Cardiac septum (tissue), 1 donor: ENCODE data around the gene PCAT6. TPM values are rescaled to one million over a fixed set of nuclear protein-coding genes. Genes with fewer than 3 reads are reported as not detected.
"Not testable (repeated sequence)": the region's sequence is repeated elsewhere in the genome, so short reads cannot be mapped to it uniquely, and the experiment has no call there.

Experiments used
- DNase-seq: peaks from one replicate; pipeline ENCODE4 v3.0.0-alpha.2; 2020; ENCODE audit warnings: low spot score
- intact Hi-C: fragments of 100-400 bp; cut with DNase I; formaldehyde crosslinking; loops from one replicate; pipeline ENCODE4 v1.14.0; 2022
- long read RNA-seq: library from polyadenylated mRNA; unstranded; transcript quantifications from one replicate; pipeline ENCODE4 v2.0.0, GENCODE V29; 2021
- total RNA-seq: library from RNA; stranded (reverse); fragmentation: NEBNext Ultra II Directional; extraction: Animal tissue kit (Norgen Biotek cat#: 25700); gene quantifications from one replicate; pipeline ENCODE4 v1.2.1, GENCODE V29; 2021
- donor health status: DM: no; HTN: no; CAD: no.

PCAT6 gene
- total RNA-seq = 1.7 TPM
- long read RNA-seq, partial matches to known transcripts = 0 of 2 reads
- long read RNA-seq, other reads (novel, unspliced or antisense) = 1 of 2 reads

DNA sequence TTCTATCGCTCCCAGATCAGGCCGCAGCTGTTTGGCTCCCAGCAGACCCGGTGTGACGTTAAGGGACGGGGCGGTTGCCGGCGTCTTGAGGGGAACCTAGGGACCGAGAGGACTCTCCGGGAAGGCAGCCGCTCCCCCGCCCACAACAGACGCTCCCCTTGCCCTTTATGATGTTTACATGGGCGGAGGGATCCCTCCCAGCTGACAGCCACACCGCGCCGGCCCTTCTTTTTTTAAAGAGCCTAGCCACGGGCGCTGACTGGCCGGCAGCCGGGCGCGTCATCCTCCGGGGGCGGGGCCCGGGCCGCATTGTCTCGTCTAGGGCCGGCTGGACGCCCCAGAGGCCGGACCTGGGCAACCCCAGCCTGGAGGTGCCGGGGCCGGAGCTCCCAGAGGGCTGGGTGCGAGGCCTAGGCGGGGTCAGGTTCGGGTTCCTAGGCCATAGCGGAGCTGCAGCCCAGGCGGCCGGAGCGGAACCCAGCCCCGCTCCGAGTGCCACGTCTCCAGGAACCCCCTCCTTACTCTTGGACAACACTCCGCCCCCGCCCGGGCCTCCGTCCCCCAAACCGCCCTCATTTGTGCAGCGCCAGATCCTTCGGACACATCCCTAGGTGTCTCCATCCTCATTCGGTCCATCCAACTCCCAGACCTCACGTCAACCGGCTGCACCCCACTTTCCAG is at the start of gene PCAT6:
TSS of gene PCAT6 (plus strand) at position 340 of the 681 bp plus-strand sequence.
- DNase-seq = peak; percentile 99
- intact Hi-C loops = loop anchor here (2.0 kb wide), 2 partner anchors 50 to 78 kb away; partner anchors contain the start of gene RABIF

DNA sequence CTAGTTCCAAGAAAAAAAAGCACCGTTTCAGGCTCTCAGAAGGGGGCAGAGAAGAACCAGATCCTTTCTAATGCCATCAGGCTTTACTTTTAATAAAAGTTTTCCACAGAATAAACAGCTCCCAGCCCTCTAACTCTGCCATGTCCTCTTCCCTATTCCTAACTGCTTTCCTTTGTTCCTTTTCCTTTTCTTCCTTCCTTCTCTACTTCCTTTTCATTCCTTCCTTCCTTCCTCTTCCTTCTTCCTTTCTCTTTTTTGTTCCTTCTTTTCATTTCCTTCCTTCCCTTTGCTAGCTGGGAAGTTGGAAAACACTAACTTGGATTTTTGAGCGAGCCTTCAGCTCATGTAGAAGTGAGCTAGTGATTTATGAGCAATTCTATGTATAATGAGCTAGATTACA is 48.7 kb upstream of the PCAT6 start:
- no peak for DNase-seq
- intact Hi-C loops = no loop called here

DNA sequence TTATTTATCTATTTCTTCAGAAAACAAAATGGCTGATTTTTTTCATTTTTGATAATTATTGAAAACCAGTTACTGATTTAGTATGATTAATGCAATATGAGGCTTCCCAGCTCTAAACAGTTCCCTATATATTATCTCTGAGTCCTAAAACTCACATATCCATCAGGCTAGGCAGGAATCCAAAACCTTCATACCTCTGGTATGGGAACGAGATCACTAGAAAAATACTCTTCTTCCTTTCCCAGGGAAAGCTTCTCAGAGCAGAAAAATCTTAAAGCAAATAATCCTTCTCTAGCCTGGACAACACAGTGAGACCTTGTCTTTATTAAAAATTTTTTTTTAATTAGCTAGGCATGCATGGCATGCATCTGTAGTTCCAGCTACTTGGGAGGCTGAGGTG is 45.0 kb upstream of the PCAT6 start:
- intact Hi-C loops = no loop called here
- DNase-seq = no peak

DNA sequence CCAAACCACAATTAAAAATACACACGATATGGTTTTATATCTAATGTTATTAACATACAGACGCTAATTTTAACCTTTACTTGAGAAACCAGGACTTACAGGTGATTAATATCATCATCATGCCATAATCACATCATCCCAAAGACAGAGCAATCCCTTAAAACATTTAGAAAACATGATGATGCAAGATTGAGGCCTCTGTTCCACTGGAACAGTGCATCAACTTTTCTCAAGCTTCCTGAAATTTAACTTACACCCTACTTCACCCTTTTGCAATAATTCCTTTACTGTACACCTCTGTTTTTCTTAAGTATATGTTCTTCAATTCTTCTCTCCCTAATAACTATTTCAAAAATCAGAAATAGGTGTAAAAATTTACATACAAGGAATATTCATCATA is 40.6 kb upstream of the PCAT6 start:
- no peak for DNase-seq
- intact Hi-C loops = no loop called here

DNA sequence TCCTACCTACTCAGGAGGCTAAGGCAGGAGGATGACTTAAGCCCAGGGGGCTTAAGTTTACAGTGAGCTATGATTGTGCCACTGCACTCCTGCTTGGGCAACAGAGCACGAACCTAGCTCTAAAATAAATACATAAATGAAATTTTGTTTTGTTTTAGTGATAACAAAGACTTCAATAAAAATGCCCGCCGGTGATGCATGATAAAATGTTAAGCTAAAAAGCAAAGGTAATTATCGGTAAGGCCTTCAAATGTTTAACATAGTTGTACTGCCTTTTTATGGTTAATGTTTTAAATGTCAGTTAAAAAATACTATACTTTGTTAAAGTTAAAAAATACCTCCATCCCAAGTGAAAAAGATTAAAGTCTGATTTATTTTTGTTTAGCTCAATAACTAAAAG is 29.6 kb upstream of the PCAT6 start:
- intact Hi-C loops = no loop called here
- no peak for DNase-seq

DNA sequence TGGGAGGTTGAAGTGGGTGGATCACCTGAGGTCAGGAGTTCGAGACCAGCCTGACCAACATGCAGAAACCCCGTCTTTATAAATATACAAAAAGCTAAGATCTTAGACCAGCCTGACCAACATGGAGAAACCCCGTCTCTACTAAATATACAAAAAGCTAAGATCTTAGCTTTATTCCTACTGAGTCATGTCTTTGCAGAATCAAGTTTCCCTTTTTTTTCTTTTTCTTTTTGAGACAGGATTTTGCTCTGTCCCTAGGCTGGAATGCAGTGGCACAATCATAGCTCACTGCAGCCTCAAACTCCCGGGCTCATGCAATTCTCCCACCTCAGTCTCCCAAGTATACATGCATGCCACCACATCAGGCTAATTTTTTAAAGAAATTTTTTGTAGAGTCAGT is 23.9 kb upstream of the PCAT6 start:
- intact Hi-C loops = no loop called here
- no peak for DNase-seq

DNA sequence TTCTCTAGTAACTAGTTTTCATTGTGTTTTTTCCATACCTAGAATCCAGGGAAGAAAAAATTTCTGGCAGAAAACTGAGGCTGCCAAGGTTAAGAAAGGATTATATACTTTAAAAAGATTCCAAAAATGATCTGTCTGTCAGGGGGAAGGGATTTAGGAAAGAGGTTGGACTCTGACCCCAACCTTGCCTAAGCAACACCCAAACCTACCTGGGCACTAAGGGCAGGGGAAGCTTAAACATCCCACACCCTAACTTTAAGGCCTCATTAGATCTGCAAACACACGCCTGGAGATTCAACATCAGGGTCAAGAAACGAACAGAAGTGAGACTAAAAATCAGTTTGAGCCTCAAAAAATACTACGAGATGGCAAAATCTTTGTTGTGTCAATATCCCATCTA is 22.0 kb upstream of the PCAT6 start:
- intact Hi-C loops = no loop called here
- no peak for DNase-seq

DNA sequence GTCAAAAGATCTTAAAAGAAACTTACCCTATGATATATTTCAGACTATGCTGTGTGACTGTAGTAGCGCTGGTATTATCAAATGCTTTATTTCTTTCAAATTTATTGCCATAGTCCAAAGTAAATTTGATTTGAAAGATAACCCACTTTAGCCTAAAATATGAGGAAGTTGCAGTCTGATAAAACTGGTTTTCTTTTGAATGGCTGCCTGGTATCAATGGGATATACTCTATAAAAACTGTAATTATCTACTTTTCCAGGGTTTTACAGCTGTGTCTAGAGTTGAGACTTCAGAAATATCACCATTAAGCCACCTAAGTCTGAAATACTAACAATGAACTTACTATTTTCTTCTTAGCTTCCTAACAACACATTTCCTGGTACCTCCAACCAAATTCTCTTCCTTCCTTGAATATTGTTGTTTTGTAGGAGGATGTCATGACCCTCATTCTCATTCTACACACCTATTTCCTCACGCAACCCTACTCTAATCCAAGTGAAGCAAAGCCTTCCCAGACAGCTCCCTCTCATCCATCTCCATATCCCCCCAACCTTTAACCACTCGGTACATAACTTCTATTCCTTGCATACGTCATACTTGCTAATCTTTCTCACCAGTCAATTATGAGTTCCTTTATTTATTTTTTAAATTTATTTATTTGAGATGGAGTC is 19.5 kb upstream of the PCAT6 start:
- intact Hi-C loops = no loop called here
- DNase-seq = no peak

DNA sequence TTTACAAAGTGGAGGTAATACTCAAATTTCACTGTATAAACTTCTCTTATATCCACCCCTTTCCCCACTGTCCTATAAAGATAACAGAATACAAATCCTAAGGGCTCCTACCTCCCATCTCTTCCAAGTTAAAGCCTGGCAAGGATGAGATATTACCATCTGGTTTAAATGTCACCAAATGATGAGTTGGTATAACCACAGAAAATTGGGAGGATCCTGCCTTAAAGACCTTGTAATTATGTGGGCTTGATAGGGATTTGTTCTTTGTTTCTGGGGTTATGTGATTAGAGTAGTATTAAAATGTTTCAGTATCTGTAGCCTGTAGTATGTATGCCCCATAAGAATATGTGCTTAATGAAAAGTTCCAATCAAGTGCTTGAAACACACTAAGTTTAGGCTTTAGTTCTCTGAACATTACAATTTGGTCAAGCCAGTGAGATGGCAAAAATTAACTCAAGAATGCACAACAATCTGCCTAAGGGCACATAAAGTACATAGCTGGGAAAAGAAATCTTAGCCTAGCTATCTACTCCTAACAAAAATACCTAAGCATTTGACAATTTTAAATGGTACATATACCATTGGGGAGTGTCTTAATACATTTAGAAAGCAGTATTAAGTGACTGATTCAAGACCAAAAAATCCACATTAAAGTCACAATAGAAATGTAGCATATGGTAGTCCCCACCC is 16.6 kb upstream of the PCAT6 start:
- intact Hi-C loops = no loop called here

DNA sequence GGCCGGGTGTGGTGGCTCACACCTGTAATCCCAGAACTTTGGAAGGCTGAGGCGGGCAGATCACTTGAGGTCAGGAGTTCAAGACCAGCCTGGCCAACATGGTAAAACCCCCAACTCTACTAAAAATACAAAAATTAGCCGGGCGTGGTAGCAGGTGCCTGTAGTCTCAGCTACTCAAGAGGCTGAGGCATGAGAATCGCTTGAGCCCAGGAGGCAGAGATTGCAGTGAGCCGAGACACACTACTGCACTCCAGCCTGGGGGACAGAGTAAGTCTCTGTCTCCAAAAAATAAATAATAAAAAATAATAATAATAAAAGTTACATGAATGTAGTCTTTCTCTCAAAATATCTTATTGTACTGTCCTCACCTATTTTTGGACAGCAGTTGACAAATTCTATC is 15.8 kb upstream of the PCAT6 start:
- intact Hi-C loops, DNase-seq: not testable (repeated sequence)

More for the DNA sequence above, 16.6 kb upstream of the PCAT6 start:
- no peak for DNase-seq

DNA sequence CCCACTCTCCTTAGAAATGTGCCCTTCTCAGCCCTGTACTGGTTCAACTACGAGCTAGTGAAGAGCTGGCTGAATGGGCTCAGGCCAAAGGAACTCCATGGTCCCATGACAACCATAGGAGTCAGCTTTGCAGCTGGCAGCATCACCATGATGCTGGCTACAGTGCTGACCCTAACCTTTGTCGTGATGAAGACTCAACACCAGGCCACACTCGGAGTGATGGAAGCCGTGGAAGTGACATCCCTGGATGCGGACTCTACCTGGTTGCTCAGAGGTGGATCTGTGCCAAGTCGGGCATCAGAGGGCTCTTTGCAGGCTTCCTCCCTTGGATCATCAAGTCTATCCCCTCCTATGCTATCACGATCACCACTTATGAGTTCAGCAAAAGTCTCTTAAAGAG is 14.1 kb upstream of the PCAT6 start:
- no peak for DNase-seq
- intact Hi-C loops = no loop called here

DNA sequence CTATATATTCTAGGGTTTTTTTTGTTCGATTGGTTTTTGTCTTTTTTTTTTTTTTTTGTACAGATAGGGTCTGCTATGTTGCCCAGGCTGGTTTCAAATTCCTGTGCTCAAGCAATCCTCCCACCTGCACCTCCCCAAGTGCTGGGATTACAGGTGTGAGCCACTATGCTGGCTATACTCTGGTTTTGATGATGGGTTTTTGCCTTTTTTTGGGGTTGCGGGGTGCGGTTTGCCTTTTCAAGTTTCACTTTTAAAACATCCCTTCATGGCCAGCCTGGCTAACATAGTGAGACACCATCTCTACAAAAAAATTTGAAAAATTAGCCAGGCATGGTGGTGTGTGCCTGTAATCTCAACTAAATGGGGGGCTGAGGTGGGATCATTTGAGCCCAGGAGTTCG is 12.5 kb upstream of the PCAT6 start:
- intact Hi-C loops = no loop called here
- no peak for DNase-seq

DNA sequence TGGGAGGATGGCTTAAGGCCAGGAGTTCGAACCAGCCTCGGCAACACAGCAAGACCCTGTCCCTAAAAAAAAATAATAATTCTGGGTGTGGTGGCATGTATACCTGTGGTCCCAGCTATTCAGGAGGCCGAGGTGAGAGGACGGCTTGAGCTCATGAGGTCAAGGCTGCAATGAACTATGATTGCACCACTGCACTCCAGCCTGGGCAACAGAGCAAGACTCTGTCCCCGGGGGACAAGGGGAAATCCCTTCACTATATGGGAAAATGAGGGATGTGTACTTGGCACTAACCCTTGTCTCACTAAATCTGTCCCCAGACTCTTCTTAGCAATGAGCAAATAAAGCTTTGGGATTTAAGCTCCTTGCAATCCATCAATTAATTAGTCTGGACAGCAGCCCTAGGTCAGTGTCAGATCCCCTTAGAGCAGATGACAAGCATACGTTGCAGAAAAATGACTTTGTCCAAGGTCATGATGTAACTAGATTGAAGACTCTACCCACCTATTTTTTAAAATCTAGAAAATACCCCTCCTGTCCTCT is 11.9 kb upstream of the PCAT6 start:
- intact Hi-C loops = no loop called here
- DNase-seq = no peak

DNA sequence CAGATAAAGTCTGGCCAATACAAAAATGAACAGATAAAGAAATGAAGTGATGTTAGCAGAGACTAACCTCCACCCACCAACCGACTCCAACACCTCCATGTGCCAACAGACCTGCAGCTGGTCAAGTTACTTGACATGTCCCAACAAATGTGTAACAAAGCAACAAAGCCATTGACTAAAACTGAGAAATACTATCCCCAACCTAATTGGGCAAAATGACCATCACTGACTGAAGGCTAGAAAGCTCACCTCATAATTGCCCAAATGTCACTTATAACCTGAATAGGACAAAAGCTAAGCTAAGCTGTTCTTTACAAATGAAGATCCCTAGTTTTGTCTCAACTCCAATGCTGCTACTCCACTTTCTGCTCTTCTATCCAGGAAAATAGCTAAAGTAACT is 10.0 kb upstream of the PCAT6 start:
- intact Hi-C loops = no loop called here
- DNase-seq = no peak

DNA sequence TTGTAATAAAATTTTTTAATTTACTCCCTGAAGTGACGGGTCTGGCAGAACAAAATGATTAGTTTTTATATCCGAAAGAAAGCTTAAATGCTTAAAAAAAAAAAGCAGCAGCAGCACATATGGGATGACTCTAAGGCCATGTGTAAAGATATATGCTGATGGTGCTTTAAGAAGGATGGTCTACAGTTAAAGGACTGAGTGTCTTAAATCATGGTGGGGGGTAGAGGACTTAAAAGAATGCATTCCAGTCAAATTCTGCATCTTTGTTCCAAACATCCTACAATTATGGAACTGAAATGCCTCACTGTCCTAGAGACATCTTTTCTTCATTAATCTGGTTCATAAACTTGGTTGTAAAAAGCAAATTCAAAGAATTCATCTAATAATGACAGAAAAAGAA is 9.6 kb upstream of the PCAT6 start:
- no peak for DNase-seq

DNA sequence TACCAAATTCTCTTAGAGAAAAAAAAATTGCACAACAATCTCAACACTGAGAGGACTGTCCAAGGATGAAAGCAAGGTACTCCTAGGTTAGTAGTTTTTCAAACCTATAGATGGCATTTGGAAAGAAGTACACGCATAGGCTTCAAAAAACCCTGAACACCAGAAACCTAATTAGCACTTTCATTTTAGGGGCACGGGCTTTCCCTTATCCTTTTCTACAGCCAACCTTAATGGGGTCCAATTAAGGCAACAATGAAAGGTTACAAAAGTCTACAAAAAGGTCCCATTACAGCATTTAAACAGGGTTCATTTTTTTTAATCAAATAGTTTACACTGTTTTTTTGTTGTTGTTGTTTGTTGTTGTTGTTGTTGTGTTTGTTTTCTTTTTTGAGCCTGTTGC is 8.7 kb upstream of the PCAT6 start:
- no peak for DNase-seq
- intact Hi-C loops = no loop called here

More for the DNA sequence above, 9.6 kb upstream of the PCAT6 start:
- intact Hi-C loops = no loop called here

DNA sequence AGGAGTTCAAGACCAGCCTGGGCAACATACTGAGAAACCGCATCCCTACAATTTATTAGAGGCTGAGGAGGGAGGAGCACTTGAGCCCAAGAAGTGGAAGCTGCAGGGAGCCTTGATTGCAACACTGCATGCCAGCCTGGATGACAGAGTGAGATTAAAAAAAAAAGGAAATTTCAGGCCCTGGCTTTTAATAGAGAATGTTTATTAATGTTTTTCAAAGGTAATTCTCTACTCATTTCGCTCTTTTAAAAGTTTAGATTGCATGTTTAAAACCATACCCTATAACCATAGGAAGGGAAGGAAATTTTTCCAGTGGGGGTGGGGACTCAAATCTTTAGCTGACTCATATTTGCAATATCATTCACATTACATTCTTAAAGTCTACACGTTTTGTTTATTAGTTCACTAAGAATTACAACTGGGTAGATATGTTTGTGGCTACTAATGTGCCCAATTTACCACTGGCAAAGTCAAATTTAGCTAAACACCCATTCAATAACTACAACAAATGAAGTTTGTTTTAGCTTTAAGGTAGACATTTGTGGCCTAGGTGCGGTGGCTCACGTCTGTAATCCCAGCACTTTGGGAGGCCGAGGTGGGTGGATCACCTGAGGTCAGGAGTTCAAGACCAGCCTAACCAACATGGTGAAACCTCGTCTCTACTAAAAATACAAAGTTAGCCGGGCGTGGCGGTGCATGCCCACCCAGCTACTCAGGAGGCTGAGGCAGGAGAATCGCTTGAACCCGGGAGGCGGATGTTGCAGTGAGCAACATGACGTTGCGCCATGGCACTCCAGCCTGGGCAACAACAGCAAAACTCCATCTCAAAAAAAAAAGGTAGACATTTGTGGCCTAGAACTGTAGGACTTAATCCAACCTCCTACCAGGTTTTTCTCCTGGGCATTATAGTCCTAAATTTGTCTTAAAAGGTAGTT is 7.5 kb upstream of the PCAT6 start:
- intact Hi-C loops = no loop called here
- no peak for DNase-seq

DNA sequence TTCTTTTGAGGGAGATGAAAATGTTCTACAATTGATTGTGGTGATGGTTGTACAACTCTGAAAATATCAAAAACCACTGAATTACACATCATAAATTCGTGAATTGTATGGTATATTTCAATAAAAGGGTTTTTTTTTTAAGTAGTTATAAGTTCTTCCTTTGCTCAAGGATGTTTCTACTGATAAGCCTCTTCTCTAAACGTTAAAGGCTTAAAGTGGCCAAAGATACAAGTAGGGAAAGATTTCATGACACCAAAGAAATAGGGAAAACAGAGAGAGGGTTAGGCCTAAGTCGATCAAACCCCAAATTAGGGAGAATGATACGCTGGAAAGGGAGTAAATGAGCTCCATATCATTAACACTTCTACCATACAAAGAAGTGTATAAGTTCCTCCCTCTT is 6.6 kb upstream of the PCAT6 start:
- no peak for DNase-seq
- intact Hi-C loops = no loop called here
